ENCODE measurements around the gene CHADL. TPM values are rescaled to one million over a fixed set of nuclear protein-coding genes. Genes with fewer than 3 reads are reported as not detected.
A peak's percentile ranks its signal among the peaks of the same experiment; 100 is the strongest.

CHADL gene
- total and polyA plus RNA-seq, 12 donors = 0.15 to 21.9 (median 3.4) TPM

DNA sequence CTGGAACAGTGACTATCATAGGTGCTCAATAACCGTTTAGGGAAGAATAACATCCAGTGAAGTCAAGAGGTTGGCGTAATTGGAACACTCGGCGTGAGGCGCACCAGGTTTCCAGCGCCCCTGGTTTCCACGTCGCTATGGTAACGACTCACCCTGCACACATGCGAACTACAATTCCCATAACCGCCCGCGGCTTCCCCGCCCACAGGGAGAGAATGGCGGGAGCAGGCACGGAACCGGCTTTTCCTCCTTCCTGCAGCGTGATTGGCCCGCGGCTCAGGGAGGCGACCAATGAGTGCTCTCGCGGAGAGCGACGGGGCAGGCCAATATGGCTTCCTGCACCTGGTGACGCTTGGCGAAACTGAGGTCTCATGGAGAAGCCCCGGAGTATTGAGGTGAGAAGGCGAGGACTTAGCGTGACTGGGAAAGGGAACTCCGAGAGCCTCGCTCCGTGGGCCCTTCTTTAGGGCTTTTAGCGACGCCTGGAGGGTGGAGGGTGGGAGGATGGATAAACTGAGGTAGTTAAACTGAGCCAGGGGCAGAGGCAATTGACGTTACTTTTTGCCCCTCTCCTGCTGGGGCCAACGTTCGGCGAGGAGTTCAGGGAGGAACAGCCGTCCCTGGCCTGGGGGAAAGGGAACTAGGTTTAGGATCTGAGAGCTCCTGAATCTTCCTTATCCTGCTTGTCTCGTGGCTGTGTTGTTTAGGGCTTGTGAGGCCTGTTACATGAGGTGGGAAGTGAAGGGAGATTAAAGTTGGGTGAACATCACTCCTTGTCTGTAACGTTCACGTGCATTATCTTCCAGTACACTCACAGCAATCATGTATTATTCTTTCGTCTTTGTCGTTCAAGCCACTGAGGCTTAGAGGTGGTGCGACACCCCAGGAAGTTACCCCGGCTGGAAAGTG lies 35.5 kb downstream of the CHADL start, which contains the start of gene L3MBTL2:
L3MBTL2 (plus strand) TSS at position 321 of the 909 bp plus-strand sequence; CDS start at position 372, 51 bp downstream.
- TF ChIP-seq, protein P1, sequence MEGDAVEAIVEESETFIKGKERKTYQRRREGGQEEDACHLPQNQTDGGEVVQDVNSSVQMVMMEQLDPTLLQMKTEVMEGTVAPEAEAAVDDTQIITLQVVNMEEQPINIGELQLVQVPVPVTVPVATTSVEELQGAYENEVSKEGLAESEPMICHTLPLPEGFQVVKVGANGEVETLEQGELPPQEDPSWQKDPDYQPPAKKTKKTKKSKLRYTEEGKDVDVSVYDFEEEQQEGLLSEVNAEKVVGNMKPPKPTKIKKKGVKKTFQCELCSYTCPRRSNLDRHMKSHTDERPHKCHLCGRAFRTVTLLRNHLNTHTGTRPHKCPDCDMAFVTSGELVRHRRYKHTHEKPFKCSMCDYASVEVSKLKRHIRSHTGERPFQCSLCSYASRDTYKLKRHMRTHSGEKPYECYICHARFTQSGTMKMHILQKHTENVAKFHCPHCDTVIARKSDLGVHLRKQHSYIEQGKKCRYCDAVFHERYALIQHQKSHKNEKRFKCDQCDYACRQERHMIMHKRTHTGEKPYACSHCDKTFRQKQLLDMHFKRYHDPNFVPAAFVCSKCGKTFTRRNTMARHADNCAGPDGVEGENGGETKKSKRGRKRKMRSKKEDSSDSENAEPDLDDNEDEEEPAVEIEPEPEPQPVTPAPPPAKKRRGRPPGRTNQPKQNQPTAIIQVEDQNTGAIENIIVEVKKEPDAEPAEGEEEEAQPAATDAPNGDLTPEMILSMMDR (IDR thresholded peaks at IDR 0.05) = no peak
- TF ChIP-seq POLR2A (IDR thresholded peaks at IDR 0.05) = peak in 1 of 2 donors; percentile 10
- no peaks in the 10 kb centered on the region for H3K9me3 ChIP-seq (replicated peaks in 1 of 3)
- intact Hi-C loops (cut with DNase I) = loop anchor here in 1 of 2 donors (10.0 kb wide), 1 partner anchor 60 kb away; no protein-coding TSS in a partner anchor
- peak within 1 kb of the TSS in 4 of 5 donors; percentile 47 to 80 (median 70) for H3K27ac ChIP-seq
- H3K27me3 ChIP-seq = no peaks in the 10 kb centered on the region
- DNase-seq = peak; percentile 94 to 99 (median 97)
- peak within 1 kb of the TSS; percentile 84 to 95 (median 88) for H3K4me3 ChIP-seq
- peaks cover 0 to 7% of the 10 kb centered on the region in 2 donors for H3K36me3 ChIP-seq (replicated peaks in 1 of 2)
- peaks cover 9% of the 10 kb centered on the region in 2 donors for H3K4me1 ChIP-seq (replicated peaks in 1 of 2)
- 2 to 7% (median 3%) methylated on average over 10 to 47 of the region's 47 CpGs for whole genome bisulfite sequencing, 4 donors

DNA sequence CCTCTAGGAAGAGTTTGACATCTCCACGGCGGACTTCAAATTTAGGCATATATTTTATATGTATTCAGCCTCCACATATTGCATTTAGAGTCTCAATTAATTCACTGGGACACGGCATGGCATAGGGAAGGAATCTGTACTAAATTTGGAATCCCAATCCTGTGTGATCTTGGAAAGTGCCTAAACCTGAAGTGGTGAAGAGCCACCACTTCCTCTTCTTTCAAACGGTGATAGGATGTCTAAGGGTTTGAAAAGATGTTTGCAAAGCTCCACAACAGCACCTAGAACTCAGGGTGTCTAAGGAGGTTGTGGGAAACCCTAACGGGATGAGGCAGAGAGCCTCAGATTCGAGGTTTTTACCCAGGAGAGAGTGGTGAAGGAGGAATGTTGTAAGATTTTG lies 36.7 kb downstream of the CHADL start:
- H3K27ac ChIP-seq = no peak overlapping the region
- no peaks in the 10 kb centered on the region for H3K36me3 ChIP-seq (replicated peaks in 1 of 2)
- no peaks in the 10 kb centered on the region for H3K27me3 ChIP-seq
- DNase-seq = no peak
- intact Hi-C loops (cut with DNase I) = loop anchor here in 1 of 2 donors (10.0 kb wide), 1 partner anchor 59 kb away; no protein-coding TSS in a partner anchor
- no peak overlapping the region for H3K4me3 ChIP-seq
- no peaks in the 10 kb centered on the region for H3K9me3 ChIP-seq (replicated peaks in 1 of 3)
- 59 to 68% (median 64%) methylated on average over 6 of the region's 6 CpGs for WGBS, 4 donors
- TF ChIP-seq POLR2A (IDR thresholded peaks at IDR 0.05) = no peak
- TF ChIP-seq, protein P1 (IDR thresholded peaks at IDR 0.05) = no peak
- peaks cover 9% of the 10 kb centered on the region in 2 donors for H3K4me1 ChIP-seq (replicated peaks in 1 of 2)

- H3K27me3 ChIP-seq = no peaks in the 10 kb centered on the region
- TF ChIP-seq, protein P1 (IDR thresholded peaks at IDR 0.05) = no peak
- peaks cover 9 to 13% of the 10 kb centered on the region in 2 donors for H3K4me1 ChIP-seq (replicated peaks in 1 of 2)
- H3K27ac ChIP-seq = no peak overlapping the region
- intact Hi-C loops (cut with DNase I) = loop anchor here in 1 of 2 donors (10.0 kb wide), 1 partner anchor 58 kb away; no protein-coding TSS in a partner anchor
- no peaks in the 10 kb centered on the region for H3K9me3 ChIP-seq (replicated peaks in 1 of 3)
- DNase-seq = no peak
- no peaks in the 10 kb centered on the region for H3K36me3 ChIP-seq (replicated peaks in 1 of 2)
- WGBS, 4 donors = 79 to 94% (median 84%) methylated on average over 2 of the region's 2 CpGs
- no peak overlapping the region for H3K4me3 ChIP-seq
Observed at GRCh38 chr22:41203118-41203517, 37.6 kb downstream of the CHADL start.

- TF ChIP-seq POLR2A (IDR thresholded peaks at IDR 0.05) = no peak
- TF ChIP-seq, protein P1 (IDR thresholded peaks at IDR 0.05) = no peak
- Histone ChIP-seq H3K9me3 (replicated peaks in 1 of 3) (no peaks in the 10 kb centered on the region), H3K27ac (no peak overlapping the region), H3K4me1 (replicated peaks in 1 of 2) (peaks cover 7 to 22% of the 10 kb centered on the region in 2 donors), H3K27me3 (no peaks in the 10 kb centered on the region), H3K4me3 (no peak overlapping the region), H3K36me3 (replicated peaks in 1 of 2) (no peaks in the 10 kb centered on the region)
- intact Hi-C loops (cut with DNase I) = loop anchor here in 1 of 2 donors (10.0 kb wide), 1 partner anchor 56 kb away; no protein-coding TSS in a partner anchor
- 61 to 70% (median 70%) methylated on average over 10 of the region's 10 CpGs for WGBS, 4 donors
- DNase-seq = no peak
Observed at GRCh38 chr22:41201141-41201540, 39.6 kb downstream of the CHADL start.

All from adrenal gland (tissue), 12 donors.